Sigmoid colon (tissue), 7 donors: Measurements from ENCODE around the gene SEC14L3. TPM values are rescaled to one million over a fixed set of nuclear protein-coding genes. Genes with fewer than 3 reads are reported as not detected.

Experiments
- DNase-seq: peaks from one replicate; pipeline ENCODE4 v3.0.0-alpha.2; 2019
- H3K27ac ChIP-seq, 4 donors: fragments of 200-600 bp; sonication (generic); one replicate each; pipeline ENCODE4 v1.5.1; 2016 to 2019; ENCODE audit warnings: mild to moderate bottlenecking in 1 of 4
- H3K27me3 ChIP-seq, 3 donors: fragments of 200-600 bp; sonication (generic); one replicate each; pipeline ENCODE4 v1.5.1; 2019; ENCODE audit warnings: mild to moderate bottlenecking in 1 of 3
- H3K36me3 ChIP-seq, 4 donors: fragments of 200-600 bp; sonication (generic); one replicate each; pipeline ENCODE4 v1.5.1; 2016 to 2019
- H3K4me1 ChIP-seq, 4 donors: fragments of 200-600 bp; sonication (generic); one replicate each; pipeline ENCODE4 v1.5.1; 2017 to 2019
- H3K4me3 ChIP-seq, 4 donors: fragments of 200-600 bp; sonication (generic); one replicate each; pipeline ENCODE4 v1.5.1; 2017 to 2019; ENCODE audit warnings: mild to moderate bottlenecking in 2 of 4, moderate library complexity in 1 of 4
- H3K9me3 ChIP-seq, 4 donors: fragments of 200-600 bp in 3 of 4; sonication (generic) in 3 of 4; one replicate each; pipeline versions ENCODE4 v1.5.1 to v1.6.1; 2013 to 2019
- EP300 ChIP-seq, 4 donors: sonication (generic); formaldehyde crosslinking; IDR thresholded peaks; one replicate each; pipeline ENCODE4 v1.6.1; 2017; ENCODE audit warnings: antibody characterized with exemption in 4 of 4
- POLR2A ChIP-seq, 2 donors: fragments of 450-650 bp; IDR thresholded peaks; one replicate each; pipeline ENCODE4 v1.6.1; 2016; ENCODE audit warnings: antibody characterized with exemption in 2 of 2, mild to moderate bottlenecking in 2 of 2, moderate library complexity in 2 of 2
- POLR2AphosphoS5 ChIP-seq, 4 donors: sonication (generic); formaldehyde crosslinking; IDR thresholded peaks; one replicate each; pipeline ENCODE4 v1.6.1; 2017; ENCODE audit warnings: antibody characterized with exemption in 4 of 4
- WGBS, 2 donors: extraction: QIAGEN DNeasy Blood & Tissue Kit; methylation state at CpG; one replicate each; pipeline ENCODE4 v1.1.7; 2013; 5-methylcytosine and 5-hydroxymethylcytosine counted together
- intact Hi-C: fragments of 100-400 bp; cut with DNase I; formaldehyde crosslinking; loops from one replicate; pipeline ENCODE4 v1.15.1; 2023
- polyA plus RNA-seq, 3 donors: library from polyadenylated mRNA; stranded (reverse); fragments of 200-250 nt; gene quantifications; one replicate each; pipeline ENCODE4 v1.2.3, GENCODE V29; 2013
- total RNA-seq, 4 donors: library from RNA; depleted of rRNA; stranded (reverse); fragments of >200 nt; gene quantifications; one replicate each; pipeline ENCODE4 v1.1.0, GENCODE V29; 2016
- TF ChIP-seq, protein P1 (sequence below), 4 experiments: fragments of 450-650 bp in 3 of 4; fragments of 200-600 bp in 1 of 4; IDR thresholded peaks; one replicate each; pipeline ENCODE4 v1.5.1; 2016 to 2019; ENCODE audit warnings: antibody characterized with exemption in 4 of 4, mild to moderate bottlenecking in 3 of 4, moderate library complexity in 2 of 4
- donor health status: healthy with polysubstance abuse.
- donor health status: Bipolar disorder and iron deficiency.
- donor health status: healthy.

The SEC14L3 gene
- total and polyA plus RNA-seq, 7 donors, result 0.23 TPM; not detected in 6

DNA sequence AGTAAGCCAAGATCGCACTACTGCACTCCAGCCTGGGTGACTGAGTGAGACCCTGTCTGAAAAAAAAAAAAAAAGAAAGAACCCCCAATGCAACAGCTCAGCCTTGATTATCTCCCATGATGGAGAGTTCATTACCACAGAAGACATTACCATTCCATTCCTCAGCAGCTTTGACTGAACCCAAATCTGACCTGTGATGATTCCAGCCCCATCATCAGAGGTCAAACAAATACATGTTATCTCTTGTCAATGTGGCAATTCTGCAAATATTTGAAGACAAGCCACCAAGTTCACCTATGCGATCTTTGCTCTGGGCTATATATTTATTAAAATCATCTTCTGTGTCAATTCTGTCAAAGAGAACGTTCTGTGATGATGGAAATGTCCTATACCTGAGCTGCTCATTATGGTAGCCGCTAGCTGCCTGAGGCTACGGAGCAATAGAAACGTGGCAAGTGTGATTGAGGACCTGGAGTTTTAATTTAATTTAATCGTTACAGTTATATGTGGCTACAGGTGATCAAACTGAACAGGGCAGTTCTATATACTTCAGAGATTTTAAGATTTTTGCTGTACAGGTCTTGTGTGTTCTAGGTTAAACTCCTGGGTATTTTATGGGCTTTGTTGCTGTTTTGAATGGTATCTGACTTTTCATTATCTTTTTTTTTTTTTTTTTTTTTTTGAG is 25.8 kb upstream of the SEC14L3 start:
- Histone ChIP-seq H3K27ac (no peak overlapping the region), H3K4me1 (no peaks in the 10 kb centered on the region), H3K27me3 (peaks cover 0 to 16% (median 0%) of the 10 kb centered on the region in 3 donors), H3K9me3 (no peaks in the 10 kb centered on the region), H3K4me3 (no peak overlapping the region), H3K36me3 (no peaks in the 10 kb centered on the region)
- TF ChIP-seq POLR2A (IDR thresholded peaks at IDR 0.05) (no peak), POLR2AphosphoS5 (IDR thresholded peaks at IDR 0.05) (no peak)
- TF ChIP-seq, protein P1, sequence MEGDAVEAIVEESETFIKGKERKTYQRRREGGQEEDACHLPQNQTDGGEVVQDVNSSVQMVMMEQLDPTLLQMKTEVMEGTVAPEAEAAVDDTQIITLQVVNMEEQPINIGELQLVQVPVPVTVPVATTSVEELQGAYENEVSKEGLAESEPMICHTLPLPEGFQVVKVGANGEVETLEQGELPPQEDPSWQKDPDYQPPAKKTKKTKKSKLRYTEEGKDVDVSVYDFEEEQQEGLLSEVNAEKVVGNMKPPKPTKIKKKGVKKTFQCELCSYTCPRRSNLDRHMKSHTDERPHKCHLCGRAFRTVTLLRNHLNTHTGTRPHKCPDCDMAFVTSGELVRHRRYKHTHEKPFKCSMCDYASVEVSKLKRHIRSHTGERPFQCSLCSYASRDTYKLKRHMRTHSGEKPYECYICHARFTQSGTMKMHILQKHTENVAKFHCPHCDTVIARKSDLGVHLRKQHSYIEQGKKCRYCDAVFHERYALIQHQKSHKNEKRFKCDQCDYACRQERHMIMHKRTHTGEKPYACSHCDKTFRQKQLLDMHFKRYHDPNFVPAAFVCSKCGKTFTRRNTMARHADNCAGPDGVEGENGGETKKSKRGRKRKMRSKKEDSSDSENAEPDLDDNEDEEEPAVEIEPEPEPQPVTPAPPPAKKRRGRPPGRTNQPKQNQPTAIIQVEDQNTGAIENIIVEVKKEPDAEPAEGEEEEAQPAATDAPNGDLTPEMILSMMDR (IDR thresholded peaks at IDR 0.05), result no peak
- WGBS, 2 donors, result 59 to 80% methylated on average over 7 of the region's 7 CpGs
- intact Hi-C loops, result no loop called here
- DNase-seq, result no peak

DNA sequence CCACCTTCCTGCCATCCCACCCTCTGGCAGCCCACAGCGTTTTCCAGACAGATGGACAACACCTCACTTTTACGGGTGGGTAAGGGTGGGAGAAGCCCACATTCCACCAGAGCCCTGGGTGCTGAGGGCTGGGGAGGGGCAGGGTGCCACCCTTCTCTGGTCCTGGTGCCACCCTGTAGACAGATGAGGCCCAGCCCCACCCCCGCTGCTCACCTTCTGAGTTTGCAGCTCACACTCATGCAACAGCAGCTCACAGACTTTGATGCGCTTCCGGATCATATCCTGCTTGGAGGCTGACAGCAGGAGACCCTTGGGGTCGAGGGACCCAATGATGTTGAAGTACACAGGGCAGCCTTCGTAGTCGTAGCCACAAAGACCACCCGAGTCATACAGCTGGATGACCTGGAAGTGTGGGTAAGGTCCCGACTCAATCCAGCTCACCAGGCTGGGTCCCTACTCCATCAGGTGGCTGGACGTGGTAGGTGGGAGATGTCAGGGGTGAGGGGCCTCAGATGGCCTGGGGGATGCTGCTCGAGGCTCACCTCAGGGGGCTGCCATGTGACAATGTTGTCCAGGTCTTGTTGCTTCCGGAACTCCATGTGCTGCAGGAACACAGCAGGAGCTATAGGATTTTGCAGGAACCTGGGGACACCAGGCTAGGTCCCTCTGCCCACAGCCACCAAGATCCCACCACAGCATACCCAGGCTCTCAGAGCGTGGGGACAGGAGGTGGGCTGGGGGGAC is 23.4 kb upstream of the SEC14L3 start:
- WGBS, 2 donors, result 83 to 85% methylated on average over 14 of the region's 14 CpGs

DNA sequence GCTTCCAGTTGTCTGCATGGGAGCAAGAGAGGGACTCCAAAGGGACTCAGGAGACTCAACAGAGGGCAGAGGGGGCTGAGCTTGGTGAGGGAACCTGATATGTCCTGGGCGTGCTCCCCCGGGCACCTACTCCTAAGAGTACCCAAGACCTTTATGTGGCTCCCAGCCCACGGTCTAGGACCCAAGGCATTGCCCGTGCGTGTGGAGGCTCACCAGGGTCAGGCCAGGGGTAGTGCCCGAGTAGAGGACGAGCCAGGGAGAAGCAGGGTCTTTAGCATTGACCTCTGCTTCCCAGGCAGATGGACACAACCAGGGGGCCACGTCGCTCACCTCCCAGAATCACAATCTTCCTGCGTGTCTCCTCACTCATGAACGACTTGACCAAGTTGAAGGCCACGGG is 20.3 kb upstream of the SEC14L3 start:
- 88 to 89% methylated on average over 12 of the region's 12 CpGs for whole genome bisulfite sequencing, 2 donors
- no peaks in the 10 kb centered on the region for H3K36me3 ChIP-seq
- intact Hi-C loops, result no loop called here
- H3K27me3 ChIP-seq, result peaks cover 0 to 9% (median 0%) of the 10 kb centered on the region in 3 donors
- no peaks in the 10 kb centered on the region for H3K4me1 ChIP-seq
- H3K27ac ChIP-seq, result no peak overlapping the region
- no peak for DNase-seq
- no peak overlapping the region for H3K4me3 ChIP-seq
- no peaks in the 10 kb centered on the region for H3K9me3 ChIP-seq
- TF ChIP-seq, protein P1 (IDR thresholded peaks at IDR 0.05), result no peak
- no peak for TF ChIP-seq POLR2A (IDR thresholded peaks at IDR 0.05)

More for the DNA sequence above, 23.4 kb upstream of the SEC14L3 start:
- Histone ChIP-seq H3K27ac (no peak overlapping the region), H3K9me3 (no peaks in the 10 kb centered on the region), H3K4me3 (no peak overlapping the region), H3K27me3 (peaks cover 0 to 8% (median 0%) of the 10 kb centered on the region in 3 donors), H3K4me1 (no peaks in the 10 kb centered on the region), H3K36me3 (no peaks in the 10 kb centered on the region)
- TF ChIP-seq, protein P1 (IDR thresholded peaks at IDR 0.05), result no peak
- no peak for TF ChIP-seq POLR2AphosphoS5 (IDR thresholded peaks at IDR 0.05)
- TF ChIP-seq POLR2A (IDR thresholded peaks at IDR 0.05), result no peak
- no peak for TF ChIP-seq EP300 (IDR thresholded peaks at IDR 0.05)
- DNase-seq, result no peak
- intact Hi-C loops, result no loop called here

DNA sequence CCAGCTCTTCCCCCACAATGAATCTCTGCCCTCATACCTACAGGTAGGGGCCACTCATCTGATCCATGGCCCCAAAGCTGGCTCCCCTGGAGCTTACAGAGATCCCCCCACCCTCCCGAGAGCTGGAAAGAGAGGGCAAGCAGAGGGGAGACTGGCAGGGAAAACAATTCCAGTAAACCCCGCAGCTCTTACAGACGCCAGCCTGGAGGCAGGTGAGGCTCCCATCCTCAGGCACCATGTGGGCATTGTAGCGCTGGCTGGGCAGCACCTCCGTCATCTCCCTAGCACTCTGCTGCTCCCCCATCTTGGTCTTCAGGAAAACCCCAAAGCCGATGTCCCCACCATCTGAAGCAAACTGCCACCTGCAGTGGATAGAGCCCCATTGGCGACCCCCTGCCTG is 19.6 kb upstream of the SEC14L3 start:
- Histone ChIP-seq H3K4me1 (no peaks in the 10 kb centered on the region), H3K27ac (no peak overlapping the region), H3K27me3 (peaks cover 0 to 9% (median 0%) of the 10 kb centered on the region in 3 donors), H3K9me3 (no peaks in the 10 kb centered on the region), H3K4me3 (no peak overlapping the region), H3K36me3 (no peaks in the 10 kb centered on the region)
- TF ChIP-seq EP300 (IDR thresholded peaks at IDR 0.05), result no peak
- DNase-seq, result no peak
- 90% methylated on average over 7 of the region's 7 CpGs for WGBS, 2 donors
- intact Hi-C loops, result no loop called here

DNA sequence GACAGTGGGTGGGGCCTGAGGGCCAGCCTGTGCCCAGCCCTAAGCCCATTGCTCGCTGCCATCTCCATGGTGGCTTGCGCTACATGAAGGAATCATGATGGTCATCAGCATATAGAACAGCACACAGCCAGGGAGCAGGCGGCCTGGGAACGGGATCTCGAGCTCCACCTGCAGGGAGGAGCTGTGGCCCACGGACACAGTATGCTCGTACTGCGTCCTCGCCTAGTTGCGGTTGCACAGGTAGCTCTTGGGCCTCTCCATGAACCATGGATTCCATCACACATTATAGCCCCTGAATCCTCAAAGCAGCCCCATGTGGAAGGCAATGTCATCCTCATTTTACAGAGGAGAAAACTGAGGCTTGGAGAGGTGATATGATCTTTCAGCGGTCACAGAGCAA is 18.6 kb upstream of the SEC14L3 start:
- TF ChIP-seq POLR2A (IDR thresholded peaks at IDR 0.05), result no peak
- TF ChIP-seq EP300 (IDR thresholded peaks at IDR 0.05), result no peak
- TF ChIP-seq, protein P1 (IDR thresholded peaks at IDR 0.05), result no peak
- TF ChIP-seq POLR2AphosphoS5 (IDR thresholded peaks at IDR 0.05), result no peak
- Histone ChIP-seq H3K27ac (no peak overlapping the region), H3K27me3 (peaks cover 0 to 9% (median 0%) of the 10 kb centered on the region in 3 donors), H3K4me1 (peaks cover 0 to 2% (median 0%) of the 10 kb centered on the region in 4 donors), H3K9me3 (no peaks in the 10 kb centered on the region), H3K4me3 (no peak overlapping the region), H3K36me3 (no peaks in the 10 kb centered on the region)
- intact Hi-C loops, result no loop called here
- WGBS, 2 donors, result 48 to 72% methylated on average over 11 of the region's 11 CpGs
- no peak for DNase-seq
